Germinal center (tissue), 1 donor: ENCODE results near the gene SLC40A1.

Source experiments
- DNase-seq: peaks from one replicate; pipeline ENCODE4 v3.0.0; 2012; ENCODE audit warnings: mixed read lengths, low spot score

Gene SLC40A1

DNA sequence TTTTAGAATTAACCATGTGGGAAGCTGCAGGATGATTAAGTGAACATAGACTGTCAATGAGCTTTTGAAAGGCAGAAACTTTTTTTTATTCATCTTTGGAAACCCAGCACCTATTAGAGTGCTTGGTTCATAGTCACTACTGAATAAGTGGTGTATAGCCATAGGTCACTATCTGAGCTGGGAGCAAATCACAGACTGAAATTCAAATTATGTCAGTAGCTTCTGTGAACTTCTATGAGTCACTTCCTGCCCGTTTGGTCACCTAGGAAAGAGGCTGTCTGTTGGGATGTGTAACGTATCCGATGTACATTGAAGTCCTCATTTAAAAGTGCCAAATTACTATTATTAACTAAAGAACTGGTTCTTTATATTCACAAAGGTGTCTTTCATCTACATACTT is 20.5 kb upstream of the SLC40A1 start:
- no peak for DNase-seq

GRCh38 chr2:189599245-189599644 is 18.7 kb upstream of the SLC40A1 start:
- DNase-seq: no peak

GRCh38 chr2:189595417-189595816 is 14.8 kb upstream of the SLC40A1 start:
- DNase-seq: no peak

- DNase-seq: no peak
These were observed 13.7 kb upstream of the SLC40A1 start for GRCh38 chr2:189594305-189594704.

DNA sequence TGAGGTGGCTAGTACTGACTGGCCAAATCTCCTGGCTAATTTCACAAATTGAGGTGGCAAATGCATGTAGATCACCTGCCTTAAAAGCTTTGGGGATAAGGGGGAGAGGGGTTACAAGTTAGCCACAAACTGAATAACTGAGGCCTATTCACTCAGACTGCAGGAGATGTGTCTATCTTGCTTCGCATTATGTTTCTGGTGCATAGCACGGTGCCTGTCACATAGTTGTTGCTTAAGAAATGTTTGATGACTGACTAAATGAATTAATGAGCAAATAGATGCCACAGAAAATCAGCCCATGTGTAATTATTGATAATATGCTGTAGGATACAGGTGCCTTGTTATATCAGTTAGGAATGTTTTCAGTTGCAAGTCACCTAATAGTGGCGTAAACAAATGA is 12.5 kb upstream of the SLC40A1 start:
- DNase-seq: no peak

DNA sequence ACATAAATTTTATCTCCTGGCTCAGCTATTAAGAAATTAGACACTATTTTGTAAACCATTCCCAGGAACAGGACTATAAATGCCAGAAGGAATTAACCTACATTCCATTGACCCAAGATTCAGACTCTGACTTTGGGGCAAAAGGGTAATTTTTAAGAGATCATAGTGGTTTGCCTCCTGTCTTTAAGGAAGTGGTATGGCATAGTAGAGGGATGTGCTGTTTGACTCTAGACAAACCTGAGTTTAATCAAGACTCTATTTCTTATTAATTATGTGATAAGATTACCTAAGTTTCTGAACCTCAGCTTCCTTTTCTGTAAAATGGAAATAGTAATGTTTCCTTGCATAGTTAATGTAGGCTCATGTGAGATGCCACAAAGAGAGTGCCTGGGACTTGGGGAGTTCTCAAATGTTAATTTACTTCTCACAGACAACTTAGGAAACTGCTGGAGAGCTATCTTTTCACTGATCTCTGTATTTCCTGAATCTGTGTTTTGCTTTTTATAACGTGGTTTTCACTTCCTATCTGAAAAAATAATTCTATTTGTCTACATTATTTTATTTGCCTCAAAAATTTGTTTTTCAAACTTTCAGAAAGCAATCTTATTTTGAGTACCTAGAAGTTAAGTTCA is 11.9 kb upstream of the SLC40A1 start:
- no peak for DNase-seq

- no peak for DNase-seq
These were observed 7.2 kb upstream of the SLC40A1 start for GRCh38 chr2:189587780-189588179.

DNA sequence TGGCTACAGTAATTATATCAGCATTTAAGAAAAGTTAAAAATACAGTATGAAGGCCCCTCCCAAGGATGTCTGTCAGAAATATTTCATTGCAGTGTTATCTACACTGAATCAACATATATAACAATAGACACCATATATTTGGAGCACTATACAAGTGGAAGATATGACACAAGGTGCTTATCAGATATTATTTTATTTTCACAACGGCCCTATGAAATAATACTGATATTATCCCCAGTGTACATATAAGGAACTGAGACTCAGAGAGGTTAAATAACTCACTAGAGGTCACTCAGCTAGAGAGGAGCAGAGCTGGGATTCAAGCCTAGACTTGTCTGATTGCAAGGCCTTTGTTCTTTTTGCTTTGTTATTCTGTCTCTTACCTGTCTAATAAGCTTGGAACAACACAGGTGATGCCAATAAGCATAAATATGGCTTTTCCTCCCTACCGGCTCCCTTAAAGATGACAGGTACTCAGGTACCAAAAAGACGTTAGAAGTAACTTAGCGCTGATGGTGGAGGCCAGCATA is 4.7 kb upstream of the SLC40A1 start:
- no peak for DNase-seq

DNA sequence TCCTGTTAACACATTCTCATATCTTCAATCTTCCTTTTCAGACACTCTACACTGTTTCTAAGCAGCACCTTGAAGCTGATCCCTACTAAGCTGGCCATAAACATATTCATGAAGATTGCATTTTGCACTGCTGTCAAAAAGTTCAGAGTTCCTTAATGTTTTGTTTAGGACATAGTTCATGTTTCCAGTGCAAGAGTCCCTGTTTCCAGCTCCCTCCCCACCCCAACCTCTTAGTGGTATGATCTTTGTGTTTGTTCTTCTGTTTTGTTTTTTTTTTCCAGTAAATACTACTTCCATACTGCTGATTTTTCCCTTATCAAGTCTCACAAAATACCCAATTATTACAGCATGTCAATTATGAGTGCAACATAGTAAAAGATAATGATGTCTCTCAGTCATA is 4.1 kb upstream of the SLC40A1 start:
- no peak for DNase-seq

GRCh38 chr2:189583227-189584198 is 2.9 kb upstream of the SLC40A1 start:
- no peak for DNase-seq

DNA sequence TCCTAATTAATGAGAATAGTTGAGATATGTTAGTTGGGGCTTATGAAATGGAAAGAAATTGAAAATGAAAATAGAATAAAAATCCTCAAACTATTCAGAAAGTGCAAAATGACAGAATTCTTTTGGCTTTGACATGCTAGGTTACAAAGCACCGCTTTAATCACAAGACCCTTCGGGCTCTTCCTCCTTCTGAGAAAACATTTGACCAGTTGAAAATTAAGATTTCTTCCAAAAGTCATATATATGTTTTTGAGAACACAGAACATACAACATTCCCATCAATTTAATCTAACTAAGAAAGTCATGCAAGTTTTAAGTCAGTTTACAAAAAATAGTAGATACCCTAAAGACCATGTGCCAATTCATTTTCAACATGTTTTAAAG is 2.2 kb upstream of the SLC40A1 start:
- no peak for DNase-seq

GRCh38 chr2:189582140-189582808 is 1.7 kb upstream of the SLC40A1 start:
- no peak for DNase-seq

DNA sequence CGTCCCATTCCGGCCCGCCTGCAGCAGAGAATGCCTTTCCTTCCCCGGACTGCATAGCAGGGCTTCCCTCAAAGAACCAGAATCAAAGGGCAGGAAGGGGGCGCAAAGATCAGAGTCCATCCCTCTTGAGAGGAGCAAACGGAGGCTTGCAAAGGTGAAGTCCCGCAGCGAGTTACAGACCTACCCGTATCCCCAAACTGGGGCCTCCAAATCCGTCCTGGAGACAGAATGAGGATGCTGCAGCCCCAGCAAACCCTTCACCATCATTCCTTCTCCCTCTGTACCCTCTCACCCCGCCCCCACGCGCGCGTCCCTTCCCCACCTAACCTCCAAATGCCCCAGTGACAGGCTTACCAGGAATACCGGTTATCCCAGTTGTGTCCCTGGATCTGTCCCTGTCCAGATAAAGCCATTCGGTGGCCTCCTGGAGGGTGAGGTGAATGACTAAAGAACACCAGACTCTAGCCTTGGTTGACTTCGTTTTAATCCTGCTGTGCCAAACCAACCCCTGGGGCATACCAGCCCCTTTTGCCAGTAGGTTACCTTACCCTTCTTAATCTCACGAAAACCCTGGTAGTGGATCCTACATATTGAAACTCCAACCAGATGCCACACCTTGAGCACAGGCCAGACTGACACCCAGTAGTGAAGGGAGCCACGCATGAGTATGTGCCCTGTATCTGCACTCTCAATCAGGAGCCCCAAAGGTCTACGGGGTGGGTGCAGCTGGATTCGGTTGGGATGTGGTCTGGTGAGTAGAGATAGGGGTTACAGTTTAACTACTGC is 961 bp upstream of the SLC40A1 start:
- peak; percentile 2 for DNase-seq

DNA sequence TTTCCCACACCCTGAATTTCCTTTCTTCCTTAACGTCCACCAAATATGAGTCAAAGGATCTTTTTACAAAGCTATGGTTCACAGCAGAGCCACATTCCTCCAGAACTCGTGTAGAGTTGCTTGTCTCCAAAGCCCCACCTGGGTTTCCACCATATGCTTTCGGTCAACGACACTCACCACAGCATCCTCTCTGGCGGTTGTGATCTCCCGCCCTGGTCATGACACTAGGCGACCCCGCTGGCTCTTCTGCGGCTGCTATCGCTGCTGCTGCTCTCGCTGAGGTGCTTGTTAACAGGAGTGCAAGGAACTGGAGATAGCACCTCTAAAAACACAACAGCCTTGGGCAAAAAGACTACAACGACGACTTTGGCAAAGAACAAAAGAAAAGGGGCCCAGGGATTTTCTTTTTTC is 340 bp downstream of the SLC40A1 start:
- DNase-seq: peak; percentile 6

- no peak for DNase-seq
These were observed 900 bp downstream of the SLC40A1 start for GRCh38 chr2:189579585-189580186.

DNA sequence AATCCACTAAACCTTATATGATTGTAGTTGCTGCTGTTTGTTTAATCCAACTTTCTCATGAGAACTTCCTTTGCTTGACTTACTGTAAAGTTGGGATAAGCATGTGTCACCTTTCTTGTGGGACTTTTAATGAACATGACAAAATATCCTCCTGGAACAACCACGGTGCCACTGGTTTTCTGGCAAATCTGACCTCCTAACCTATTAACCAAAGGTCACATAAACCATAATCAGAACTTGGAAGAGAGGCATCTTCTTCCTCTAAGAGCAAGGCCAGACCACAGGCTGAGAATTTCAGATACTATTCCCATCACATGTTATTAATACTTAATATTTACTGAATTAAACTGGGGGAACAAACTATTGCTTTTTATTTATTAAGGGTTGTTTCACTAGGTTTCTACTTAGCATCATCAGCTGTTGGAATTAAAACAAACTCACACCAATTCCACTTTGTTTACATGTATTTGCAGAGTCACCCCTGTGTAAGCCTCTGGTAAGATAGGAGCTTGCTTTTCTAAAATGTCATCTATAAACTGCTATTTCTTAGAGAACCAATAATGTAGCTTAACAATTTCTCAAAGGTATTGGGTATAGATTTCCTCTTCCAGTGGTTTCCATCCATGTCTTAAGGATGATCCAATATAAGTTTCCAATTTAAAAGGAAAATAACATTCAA is 2.2 kb downstream of the SLC40A1 start:
- DNase-seq: no peak

DNA sequence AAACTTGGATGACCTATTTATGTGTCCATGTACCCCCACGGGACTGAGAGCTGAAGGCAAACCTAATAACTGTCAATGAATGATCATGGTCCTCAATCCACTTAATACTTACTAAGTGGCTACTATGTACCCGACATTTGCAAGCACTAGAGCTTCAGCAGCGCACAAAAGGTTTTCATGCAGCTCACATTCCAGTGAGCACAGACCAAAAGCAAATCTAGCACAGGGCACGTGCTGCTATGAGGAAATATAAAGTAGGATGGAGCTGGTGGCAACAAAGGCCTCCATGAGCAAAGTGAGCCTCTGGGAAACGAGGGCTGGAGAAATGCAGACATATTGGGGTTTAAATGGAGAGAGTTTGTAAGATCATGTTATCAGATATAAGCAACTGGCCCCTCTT is 3.5 kb downstream of the SLC40A1 start:
- no peak for DNase-seq

DNA sequence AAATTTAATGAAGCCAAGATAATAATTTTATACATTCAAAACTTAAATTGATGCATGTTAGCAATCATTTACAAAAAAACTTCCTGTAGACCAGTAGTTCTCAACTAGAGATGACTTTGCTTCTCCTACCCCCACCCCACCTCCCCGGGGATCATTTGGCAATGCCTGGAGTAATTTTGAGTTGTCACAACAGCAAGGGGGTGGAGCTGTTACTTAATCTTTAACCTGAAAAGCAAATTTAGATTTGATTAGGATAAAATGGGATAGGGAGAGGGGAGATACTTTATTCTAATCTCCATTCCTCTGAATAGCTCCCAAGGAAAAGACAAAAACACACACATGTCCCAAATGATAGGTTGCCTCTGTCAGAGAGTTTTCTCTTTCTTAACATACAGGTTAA is 4.2 kb downstream of the SLC40A1 start:
- DNase-seq: no peak

- no peak for DNase-seq
These were observed 5.7 kb downstream of the SLC40A1 start for GRCh38 chr2:189574793-189575475.

GRCh38 chr2:189570570-189571031 is 10.0 kb downstream of the SLC40A1 start:
- no peak for DNase-seq
